Activated CD8-positive, alpha-beta memory T cell treated with anti-CD3 and anti-CD28 coated beads, Interleukin-2, amount 50 U/mL, for 1 hour (primary cell): Measurements from ENCODE around the gene KRT8.
A peak's percentile ranks its signal among the peaks of the same experiment; 100 is the strongest.
"Not testable (repeated sequence)": the region's sequence is repeated elsewhere in the genome, so short reads cannot be mapped to it uniquely, and the experiment has no call there.

Source experiments
- DNase-seq: peaks from one replicate; pipeline ENCODE4 v3.0.0-alpha.2; 2020; ENCODE audit errors: extremely low read depth

Gene KRT8

DNA sequence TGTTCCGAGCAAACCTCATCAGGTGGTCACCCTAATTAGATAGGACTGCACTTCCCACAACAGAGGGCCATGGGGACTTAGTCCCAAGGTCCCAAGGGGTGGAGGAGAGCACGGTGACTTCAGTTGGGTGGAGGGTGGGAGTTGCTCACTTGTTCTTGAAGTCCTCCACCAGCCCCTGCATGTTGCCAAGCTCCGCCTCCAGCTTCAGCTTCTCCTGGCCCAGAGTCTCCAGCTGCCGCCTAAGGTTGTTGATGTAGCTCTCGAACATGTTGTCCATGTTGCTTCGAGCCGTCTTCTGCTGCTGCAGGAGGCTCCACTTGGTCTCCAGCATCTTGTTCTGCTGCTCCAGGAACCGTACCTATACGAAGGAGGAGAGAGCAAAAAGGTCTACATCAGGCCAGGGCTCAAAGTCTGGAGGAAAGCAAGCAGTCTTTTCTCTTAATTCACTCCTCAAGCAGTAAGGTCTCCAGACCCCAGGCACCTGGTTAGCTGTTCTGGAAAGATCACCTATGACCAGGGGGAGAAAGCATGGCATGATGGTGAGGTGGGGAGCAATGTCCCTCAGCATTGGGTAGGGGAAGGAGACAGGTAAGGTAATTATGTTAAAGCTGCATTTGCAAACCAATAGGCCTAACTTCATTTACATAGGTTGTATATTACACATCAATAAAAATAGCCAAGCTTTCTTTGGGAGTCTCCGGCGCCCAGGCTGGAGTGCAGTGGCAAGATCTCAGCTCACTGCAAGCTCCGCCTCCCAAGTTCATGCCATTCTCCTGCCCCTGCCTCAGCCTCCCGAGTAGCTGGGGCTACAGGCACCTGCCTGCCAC is 2.9 kb downstream of the KRT8 start:
- DNase-seq = no peak

DNA sequence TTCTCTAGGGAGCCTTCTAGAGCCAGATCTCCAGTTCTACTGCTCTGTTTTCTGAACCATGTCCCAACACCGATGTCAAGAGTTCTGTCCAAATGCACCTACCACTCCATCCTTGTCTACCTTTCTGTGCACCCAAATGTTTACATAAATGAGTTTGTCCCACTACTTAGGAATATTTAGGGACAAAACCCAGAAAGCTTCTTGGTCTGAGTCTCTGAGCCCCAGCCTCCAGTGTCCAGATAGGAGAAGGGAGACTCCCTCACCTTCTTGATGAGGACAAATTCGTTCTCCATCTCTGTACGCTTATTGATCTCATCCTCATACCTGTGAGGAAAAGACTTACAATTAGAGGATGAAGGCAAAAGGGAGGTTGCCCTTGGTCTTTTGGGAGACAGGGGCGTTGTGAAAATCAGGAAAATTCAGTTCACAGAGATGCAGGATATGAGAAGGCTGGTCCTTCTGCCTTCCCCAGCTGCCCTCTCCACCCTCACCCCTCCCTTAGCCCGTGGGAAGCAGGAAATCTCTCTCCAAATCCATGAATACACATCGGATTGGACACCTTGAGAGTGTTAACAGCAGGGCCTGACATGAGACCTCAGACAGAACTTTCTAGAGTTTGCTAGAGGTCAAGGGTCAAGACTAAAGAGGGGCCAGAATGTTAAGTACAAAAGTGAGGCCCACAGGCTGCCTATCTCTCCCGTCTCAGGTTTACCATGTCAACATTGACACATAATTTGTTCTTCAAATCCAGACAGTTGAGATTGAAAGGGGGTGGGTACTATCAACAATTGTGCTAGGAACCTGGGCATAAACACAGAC is 3.8 kb downstream of the KRT8 start:
- DNase-seq = no peak

DNA sequence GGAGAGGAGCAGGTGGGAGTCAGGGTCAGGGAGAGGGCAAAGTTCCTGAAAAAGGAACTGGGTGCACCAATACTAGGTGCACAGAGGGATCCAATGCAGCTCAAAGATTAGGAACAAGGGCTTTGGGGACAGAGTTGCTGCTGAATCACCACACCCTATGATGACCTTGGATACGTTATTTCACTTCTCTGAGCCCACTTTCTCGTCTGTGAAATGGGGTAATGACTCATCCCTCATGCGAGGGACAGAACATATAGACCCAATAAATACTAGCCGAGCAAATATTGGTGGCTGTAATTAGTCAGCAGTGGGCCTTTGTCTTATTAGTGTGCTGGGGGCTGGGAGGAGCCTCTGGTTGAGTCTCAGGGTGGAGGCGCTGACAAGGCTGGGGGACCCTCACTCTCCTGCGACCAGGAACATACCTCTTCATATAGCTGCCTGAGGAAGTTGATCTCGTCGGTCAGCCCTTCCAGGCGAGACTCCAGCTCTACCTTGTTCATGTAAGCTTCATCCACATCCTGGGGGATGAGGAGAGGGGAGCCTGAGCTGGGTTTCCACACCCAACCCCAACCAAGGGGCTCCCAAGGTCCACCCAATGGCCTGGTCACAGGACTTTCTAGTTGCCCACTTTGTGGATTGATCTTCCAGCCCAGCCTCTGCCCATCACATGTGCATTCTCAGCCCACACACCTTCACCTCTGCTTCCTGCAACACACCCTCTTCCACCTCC is 4.5 kb downstream of the KRT8 start:
- no peak for DNase-seq

DNA sequence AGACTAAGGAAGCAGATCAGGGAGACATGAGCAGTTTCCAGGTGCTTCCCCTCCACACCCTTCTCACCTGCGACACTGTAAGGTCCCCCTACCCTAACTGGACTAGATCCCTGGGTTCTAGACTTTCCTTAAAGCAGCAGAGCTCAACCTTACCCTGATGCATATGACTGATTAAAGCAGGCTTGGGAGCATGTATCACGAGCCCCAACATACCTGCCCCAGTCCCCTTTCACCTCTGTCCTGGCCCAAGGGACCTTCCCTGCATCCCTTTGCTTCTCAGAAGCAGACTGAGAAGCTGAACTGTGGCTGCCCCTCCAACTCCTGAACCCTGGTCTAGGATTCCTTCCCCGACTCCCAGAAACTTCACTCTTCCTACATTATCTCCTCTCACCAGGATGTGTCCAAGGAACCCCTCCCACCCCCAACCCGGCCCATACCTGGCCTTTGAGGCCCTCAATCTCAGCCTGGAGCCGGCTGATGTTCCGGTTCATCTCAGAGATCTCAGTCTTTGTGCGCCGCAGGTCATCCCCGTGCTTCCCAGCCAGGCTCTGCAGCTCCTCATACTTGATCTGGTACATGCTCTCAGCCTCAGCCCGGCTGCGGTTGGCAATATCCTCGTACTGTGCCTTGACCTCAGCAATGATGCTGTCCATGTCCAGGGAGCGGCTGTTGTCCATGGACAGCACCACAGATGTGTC is 5.4 kb downstream of the KRT8 start:
- no peak for DNase-seq

DNA sequence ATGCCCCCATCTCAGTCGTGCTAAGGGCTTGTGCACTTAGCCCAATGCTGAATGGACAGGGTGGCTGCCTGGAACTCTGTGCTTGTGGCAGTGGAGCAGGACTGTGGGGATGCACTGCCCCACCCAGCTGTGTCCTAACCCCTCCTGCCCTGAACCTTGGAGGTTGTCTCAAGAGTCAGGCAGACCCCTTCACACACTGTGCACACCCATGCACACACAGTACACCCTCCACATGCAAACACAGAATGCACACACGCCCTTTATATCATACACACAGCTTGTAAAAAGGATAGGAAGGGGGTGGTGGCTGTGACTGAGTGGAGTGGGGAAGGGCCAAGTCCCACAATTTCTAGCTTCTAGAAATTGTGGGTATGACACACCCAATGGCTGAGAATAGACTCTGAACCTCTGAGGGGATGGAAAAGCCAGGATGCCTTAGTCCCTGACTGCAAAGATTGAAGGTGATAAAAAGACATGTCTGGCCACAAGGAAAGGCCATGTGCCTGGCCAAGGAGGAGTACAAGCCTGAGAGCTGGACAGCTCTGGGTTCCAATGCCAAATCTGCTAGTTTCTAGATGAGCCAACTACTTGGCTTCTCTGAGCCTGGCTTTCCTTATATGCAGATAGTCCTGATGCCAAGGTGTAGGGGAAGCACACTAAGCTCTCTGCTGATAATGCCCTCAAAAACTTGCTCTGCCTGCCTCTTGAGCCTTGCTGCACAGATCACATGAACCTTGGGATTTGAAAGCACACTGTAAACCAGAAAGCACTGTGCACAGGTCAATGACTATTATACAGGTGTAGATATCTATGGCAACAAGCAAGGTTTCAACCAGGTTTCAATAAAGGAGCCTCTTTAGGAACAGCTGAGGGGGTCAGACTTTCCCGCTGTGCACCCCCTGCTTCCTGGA is 8.4 kb downstream of the KRT8 start:
- DNase-seq = no peak

DNA sequence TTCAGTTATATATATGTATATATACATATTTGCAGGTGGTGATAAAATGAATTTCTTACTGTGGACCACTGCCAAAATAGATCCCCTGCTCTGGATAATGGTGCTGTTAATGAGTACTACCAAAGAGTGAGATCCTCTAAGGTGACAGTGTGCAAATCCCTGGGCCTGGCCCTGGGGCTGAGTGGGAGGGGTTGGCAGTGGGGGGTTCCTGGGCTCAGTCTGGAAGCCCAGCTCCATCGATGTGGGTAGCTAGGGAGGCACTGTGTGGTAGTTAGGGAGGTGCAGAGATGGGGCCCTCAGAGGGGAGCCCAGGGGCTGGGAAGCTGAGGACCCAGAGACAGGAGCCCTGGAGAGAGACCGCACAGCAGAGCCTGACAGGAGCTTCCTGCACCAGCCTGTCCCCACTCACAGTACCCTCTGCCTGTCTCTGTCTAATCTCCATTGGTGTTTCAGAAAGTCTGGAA is 9.1 kb downstream of the KRT8 start:
- no peak for DNase-seq

DNA sequence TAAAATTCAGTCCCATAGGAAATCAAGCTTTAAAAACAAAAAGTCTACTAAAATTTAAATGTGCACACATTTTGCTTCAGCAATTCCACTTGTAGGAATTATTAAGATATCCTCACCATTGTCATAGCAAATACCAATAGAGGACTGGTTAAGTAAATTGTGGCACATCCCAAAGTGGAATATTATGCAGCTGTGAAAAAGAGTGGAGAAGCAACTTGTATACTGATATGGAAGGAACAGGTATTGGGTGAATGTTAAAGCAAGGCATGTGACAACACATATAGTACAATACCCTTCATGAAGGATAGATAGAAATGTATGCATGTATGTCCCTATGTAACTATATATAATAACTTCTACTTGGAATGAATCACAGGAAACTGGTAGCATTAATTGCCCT is 11.9 kb downstream of the KRT8 start:
- no peak for DNase-seq

DNA sequence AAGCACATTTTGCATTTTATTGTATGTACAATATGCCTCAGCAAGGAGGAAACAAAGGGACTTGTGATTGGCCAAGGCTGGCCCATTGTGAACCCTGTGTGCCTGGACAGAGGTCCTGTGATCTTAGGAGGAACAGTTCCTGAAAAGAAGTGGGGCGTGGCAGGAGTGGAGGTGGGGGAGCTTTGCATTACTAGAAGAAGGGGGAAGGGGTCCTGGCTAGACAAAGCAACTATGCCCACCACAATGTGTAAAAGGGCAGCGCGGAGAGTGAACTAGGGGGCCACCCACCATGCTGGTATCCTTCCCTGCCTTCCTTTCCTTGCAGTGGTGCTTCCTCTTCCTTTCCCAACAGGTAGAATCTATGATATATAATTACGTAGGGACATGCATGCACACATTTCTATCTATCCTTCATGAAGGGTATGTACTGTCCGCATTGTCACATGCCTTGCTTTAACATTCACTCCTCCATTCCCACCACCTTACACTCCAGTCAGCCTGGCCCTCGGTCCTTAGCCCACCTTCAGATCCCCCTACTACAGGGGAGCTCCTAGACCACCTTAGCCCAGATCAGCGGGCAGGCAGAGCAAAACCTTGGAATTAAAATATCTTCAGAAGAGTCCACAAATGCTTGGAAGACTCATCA is 12.5 kb downstream of the KRT8 start:
- no peak for DNase-seq

DNA sequence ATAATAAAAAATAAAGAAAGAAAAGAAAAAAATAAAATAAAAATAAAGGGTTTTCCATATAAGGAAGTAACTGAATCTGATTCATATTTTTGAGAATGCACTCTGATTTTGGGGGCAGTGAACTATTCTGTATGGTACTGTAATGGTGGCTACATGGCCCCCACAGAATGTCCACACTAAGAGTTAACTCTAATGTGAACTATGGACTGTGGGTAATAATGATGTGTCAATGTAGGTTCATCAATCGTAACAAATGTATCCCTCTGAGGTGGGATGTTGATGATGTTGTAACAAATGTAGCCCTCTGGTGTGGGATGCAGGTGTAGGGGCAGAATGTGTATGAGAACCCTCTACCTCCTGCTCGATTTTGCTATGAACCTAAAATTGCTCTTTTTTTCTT is 13.8 kb downstream of the KRT8 start:
- DNase-seq = no peak

DNA sequence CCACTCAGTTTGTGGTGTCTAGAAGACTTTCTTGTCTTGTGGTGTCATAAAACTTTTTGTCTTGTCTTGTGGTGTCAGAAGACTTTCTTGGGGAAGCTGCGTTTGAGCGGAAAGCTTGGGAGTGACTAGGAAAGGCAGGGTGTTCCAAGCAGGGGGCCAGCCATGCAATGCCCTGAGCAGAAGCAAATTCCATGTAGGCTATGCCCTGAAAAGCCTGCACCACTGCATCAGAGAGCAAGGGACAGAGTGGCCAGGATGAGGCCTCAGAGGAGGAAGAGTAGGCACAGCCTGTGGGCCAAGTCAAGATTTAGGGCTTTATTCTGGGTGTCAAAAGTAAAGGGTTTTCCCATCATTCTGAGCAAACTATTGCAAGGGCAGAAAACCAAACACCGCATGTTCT is 14.5 kb downstream of the KRT8 start:
- DNase-seq = no peak

DNA sequence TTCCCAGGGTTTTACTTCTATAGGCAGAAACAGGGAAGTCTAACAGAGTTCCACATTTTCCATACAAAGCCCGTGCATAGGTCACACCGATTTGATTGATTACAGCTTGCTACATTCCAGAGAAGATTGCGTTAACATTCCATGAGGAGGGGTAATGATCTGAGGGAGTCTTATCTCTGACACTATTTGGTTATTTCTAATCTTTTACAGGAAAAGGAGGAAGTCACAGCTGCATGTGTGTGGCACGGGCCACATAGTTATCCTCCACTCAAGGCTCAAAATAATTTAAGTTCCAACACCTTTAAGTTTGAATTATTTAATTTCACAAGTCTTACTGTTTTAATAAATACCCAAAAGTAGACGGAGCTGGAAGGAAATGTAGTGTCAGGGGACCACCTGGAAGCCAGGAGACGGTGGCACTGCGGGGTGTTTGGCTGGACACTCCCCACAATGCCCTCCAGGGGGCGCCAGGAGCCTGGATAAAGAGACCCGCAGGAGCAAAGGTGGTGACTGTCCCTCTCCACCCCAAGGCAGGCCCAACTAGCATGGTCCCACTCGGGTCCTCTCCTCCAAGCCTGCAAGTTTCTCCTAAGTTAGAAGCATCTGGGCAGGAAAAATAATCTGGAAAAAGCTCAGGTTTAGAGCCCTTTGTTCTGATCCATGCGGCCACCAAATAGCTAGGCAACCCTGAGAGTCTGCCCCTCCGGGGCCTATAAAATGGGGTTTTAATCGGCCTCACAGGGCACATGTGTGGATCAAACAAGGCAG is 20.2 kb downstream of the KRT8 start:
- DNase-seq = peak; percentile 36

DNA sequence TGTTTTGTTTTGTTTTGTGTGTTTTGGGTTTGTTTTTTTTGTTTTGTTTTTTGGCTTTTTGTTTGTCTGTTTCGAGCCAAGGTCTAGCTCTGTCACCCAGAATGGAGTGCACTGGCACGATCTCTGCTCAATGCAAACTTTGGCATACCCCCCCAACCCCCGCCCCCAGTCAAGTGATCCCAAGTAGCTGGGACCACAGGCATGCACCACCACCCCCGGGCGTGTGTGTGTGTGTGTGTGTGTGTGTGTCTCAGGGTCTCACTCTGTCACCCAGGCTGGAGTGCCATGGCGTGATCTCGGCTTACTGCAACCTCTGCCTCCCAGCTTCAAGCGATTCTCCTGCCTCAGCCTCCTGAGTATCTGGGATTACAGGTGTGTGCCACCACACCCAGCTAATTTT is 24.4 kb downstream of the KRT8 start:
- DNase-seq = not testable (repeated sequence)

DNA sequence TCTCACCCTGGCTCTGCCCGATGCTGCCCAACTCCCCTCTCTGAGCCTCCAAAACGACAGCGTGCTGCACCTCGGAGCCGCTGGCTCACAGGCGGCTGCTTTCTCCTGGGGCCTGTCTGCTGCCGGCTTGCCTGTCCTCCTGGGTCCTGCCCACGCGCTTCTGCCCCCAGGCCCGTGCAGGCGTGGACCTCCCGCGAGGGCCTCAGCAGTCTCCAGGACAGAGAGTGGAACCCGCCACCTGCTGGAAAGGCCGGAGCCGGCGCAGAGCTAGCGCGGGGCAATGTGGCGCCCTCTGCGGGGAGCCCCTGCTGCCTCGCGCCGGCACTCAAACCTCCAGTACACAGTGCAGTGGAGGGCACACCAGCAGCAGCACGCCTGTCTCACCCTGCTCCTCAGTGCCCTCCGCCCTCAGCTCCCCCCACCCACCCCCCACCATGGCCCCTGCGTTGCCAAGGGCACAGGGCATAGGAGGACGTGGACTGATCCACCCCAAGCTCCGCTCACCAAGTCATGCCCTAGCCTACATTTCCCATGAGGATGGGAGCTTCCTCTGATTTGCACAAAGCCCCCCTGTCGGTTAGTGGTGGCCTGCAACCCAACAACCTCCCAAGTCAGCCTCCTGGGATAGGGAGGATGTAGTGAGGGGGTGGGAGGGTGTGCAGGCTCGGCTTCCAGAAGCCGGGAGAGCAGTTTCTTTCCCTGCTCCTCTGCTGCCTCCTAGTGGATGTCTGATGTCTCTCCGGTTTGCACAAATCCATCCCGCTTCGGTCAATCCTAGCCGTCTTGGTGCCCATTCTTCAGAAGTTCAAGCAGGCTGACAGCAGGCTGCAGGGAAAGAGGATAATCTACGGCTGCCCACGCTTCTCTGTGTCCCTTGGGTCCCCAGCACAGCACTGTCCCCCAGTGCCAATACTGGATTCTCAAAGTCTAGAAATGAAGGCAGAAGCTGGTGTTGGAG is 25.2 kb downstream of the KRT8 start:
- DNase-seq = no peak

DNA sequence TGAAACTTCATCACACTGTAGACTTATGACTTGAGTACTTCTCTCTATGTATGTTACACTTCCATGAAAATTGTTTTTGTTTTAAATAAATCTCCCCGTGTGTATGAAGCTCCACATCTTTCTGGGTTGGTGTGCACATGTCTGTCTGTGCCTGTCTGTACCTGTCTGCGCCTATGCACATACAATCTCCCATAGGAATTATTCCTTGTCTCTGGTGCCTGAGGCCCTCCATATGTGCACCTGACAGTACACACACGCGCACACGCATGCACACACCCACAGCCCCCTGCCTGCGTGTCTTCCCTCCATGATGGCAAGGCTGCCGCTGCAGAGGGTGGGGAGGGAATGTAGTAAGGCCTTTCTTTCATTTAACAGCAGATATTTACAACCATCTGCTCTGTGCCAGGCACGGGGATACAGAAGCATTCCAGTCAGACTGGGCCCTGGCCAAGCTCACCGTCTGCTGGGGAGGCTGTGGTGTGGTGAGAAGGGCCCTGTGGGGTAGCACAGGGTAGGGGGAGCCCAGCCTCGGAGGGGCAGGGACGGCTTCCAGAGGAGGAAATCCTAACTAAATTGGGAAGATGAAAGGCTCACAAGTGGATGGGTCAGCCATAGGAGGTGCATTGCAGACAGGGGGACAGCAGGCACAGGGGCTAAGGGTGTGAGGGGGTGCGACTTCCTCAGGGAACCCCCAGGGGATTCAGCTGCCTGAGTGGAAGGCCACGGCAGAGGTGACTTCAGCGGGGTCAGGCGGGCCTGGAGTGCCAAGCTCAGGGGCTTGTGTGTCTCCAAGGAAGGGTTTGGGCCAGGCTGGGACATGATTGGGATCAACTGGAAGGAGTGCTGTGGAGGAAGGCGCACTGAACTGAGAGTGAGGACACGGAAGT is 26.1 kb downstream of the KRT8 start:
- no peak for DNase-seq

DNA sequence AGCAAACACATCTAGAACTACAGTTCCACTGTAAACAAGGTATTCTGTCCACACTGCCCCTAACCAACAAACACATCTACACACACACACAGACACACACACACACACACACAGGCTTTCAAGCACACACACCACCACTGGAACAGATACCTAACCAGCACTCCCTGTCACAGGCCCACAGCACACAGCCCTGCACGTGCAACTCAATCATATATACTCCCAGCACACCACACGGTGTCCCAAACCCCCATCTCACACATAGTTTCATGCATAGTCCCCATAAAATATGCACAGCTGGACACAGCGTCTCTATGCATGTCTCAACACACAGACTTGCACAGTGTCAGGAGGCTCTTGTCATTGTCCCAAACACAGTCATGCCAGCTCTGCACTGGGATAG is 27.6 kb downstream of the KRT8 start:
- DNase-seq = no peak

DNA sequence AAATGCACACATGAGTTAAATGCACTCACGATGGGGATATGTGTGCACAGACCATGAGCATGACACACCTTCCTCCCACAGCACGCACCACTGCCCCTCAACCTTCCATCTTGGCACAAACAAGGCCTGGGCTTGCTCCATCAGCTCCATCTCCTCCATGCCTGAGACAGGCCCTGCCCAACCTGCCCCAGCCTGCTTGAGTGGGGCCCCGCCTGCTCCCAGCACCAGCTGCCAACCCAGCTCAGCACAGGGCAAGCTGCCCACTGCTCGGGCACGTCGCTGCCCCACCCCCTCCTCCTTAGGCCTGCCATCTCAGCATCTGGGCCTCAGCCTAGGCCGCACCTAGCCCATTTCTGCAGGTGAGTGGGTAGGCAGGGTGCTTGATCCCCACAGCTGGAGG is 28.5 kb downstream of the KRT8 start:
- DNase-seq = no peak
